GM12891 (cell line): Measurements from ENCODE around the gene PANK4.

ENCODE experiments used
- DNase-seq: peaks from one replicate; pipeline ENCODE4 v3.0.0; 2011; ENCODE audit warnings: low spot score; ENCODE audit not compliant: insufficient read length
- FAIRE-seq: peaks from 2 replicates; lab custom pipeline; 2011; peaks lifted over from hg19 to GRCh38; lab: Jason Lieb, UNC
- PAX5 ChIP-seq: IDR thresholded peaks from 2 replicates; pipeline ENCODE4 v1.6.1; 2011; ENCODE audit warnings: low read length, moderate library complexity, mild to moderate bottlenecking; ENCODE audit not compliant: insufficient read depth, severe bottlenecking
- POLR2A ChIP-seq: IDR thresholded peaks from 2 replicates; pipeline ENCODE4 v1.6.1; 2011; ENCODE audit warnings: low read depth, low read length, control low read depth
- POLR2AphosphoS5 ChIP-seq: IDR thresholded peaks from 2 replicates; pipeline ENCODE4 v1.6.1; 2011; ENCODE audit warnings: low read depth, low read length, control low read depth
- POU2F2 ChIP-seq: IDR thresholded peaks from 2 replicates; pipeline ENCODE4 v1.6.1; 2011; ENCODE audit warnings: low read depth, mild to moderate bottlenecking, control low read depth, low read length, moderate library complexity
- SPI1 ChIP-seq: IDR thresholded peaks from 2 replicates; pipeline ENCODE4 v1.6.1; 2011; ENCODE audit warnings: low read depth, low read length, control low read depth
- TAF1 ChIP-seq: IDR thresholded peaks from 2 replicates; pipeline ENCODE4 v1.6.1; 2011; ENCODE audit warnings: low read depth, low read length, control low read depth

PANK4 gene

GRCh38 chr1:2513939-2514652 is 12.3 kb downstream of the PANK4 start:
- DNase-seq: no peak
- no peak for TF ChIP-seq POLR2A
- TF ChIP-seq SPI1: no peak
- no peak for TF ChIP-seq POLR2AphosphoS5
- no peak for TF ChIP-seq POU2F2
- TF ChIP-seq PAX5: no peak
- TF ChIP-seq TAF1: no peak
- FAIRE-seq: no peak

DNA sequence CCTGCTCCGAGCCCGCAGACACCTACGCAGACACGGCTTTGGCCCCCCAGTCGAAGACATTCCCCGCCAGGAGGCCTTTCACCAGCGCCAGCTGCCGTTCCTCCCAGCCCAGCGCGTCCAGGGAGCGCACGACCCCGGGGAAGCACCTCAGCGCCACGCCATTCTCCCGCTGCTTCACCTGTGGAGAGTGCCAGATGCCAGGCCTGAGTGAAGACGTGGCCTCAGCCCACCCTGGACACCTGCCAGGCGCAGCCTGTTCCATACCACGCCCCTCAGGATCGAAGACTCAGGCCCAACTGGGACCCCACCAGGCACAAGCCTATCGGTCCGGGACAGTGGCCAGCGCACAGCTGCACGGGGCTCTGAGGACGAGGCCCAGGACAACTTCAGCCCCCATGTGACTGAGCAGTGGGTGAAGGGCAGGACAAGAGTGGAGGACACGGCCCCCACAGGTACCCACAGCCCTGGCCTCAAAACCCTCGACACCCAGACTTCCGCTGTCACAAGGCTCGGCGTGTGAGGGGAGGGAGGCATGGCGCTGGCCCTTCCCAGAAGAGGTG is 13.5 kb downstream of the PANK4 start:
- FAIRE-seq: no peak
- TF ChIP-seq TAF1: no peak
- no peak for TF ChIP-seq POU2F2
- no peak for TF ChIP-seq POLR2A
- no peak for TF ChIP-seq POLR2AphosphoS5
- TF ChIP-seq PAX5: no peak
- no peak for TF ChIP-seq SPI1
- no peak for DNase-seq

DNA sequence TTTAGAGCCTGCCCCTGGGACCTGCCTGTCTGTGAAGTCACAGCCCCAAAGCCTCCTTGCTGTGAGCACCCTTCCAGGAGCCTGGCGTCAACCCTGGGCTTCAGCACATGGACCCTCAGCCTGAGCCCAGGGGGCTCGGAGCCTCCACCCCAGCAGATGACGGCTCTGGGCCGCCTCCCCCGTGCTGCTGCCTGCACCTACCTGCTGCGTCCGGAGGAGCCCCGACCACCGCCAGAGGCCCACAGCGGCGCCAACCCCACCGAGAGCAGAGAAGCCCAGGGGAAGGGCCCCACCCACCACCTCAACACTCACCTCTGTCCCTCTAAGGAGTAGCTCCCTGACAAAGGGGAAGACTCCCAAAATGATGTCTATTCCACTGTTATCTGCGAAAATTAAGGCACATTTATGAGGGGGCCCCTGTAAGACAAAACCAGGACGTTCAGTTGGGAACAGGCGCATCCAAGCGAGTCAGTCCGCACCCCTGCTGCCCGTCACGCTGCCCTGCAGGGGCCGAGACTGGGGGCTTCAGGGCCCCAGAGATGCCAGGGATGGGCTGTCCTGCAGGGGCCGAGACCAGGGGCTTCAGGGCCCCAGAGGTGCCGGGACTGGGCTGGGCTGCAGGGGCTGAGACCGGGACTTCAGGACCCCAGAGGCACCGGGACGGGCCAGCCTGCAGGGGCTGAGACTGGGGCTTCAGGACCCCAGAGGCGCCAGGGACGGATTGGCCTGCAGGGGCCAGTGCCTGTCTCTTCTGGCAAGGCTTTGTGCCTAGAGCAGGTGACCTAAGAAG is 15.8 kb downstream of the PANK4 start:
- DNase-seq (no peak), FAIRE-seq (no peak)
- TF ChIP-seq POLR2A: no peak
- TF ChIP-seq SPI1: no peak
- no peak for TF ChIP-seq TAF1
- no peak for TF ChIP-seq POU2F2
- no peak for TF ChIP-seq POLR2AphosphoS5
- TF ChIP-seq PAX5: no peak

GRCh38 chr1:2509589-2509988 is 16.8 kb downstream of the PANK4 start:
- no peak for DNase-seq
- FAIRE-seq: no peak
- no peak for TF ChIP-seq TAF1
- no peak for TF ChIP-seq POU2F2
- no peak for TF ChIP-seq POLR2AphosphoS5
- TF ChIP-seq SPI1: no peak
- no peak for TF ChIP-seq PAX5
- no peak for TF ChIP-seq POLR2A

- FAIRE-seq: no peak
- no peak for TF ChIP-seq SPI1
- TF ChIP-seq TAF1: no peak
- no peak for TF ChIP-seq POLR2AphosphoS5
- no peak for TF ChIP-seq PAX5
- TF ChIP-seq POLR2A: no peak
- no peak for TF ChIP-seq POU2F2
- DNase-seq: no peak
These were observed 17.6 kb downstream of the PANK4 start for GRCh38 chr1:2508751-2509150.

GRCh38 chr1:2508180-2508579 is 18.2 kb downstream of the PANK4 start:
- TF ChIP-seq POLR2AphosphoS5: no peak
- TF ChIP-seq TAF1: no peak
- TF ChIP-seq SPI1: no peak
- FAIRE-seq: no peak
- DNase-seq: no peak

- FAIRE-seq: no peak
- DNase-seq: no peak
- no peak for TF ChIP-seq POU2F2
- TF ChIP-seq POLR2AphosphoS5: no peak
- TF ChIP-seq POLR2A: no peak
- no peak for TF ChIP-seq PAX5
- no peak for TF ChIP-seq TAF1
- no peak for TF ChIP-seq SPI1
These were observed 18.6 kb downstream of the PANK4 start for GRCh38 chr1:2507744-2508155.

DNA sequence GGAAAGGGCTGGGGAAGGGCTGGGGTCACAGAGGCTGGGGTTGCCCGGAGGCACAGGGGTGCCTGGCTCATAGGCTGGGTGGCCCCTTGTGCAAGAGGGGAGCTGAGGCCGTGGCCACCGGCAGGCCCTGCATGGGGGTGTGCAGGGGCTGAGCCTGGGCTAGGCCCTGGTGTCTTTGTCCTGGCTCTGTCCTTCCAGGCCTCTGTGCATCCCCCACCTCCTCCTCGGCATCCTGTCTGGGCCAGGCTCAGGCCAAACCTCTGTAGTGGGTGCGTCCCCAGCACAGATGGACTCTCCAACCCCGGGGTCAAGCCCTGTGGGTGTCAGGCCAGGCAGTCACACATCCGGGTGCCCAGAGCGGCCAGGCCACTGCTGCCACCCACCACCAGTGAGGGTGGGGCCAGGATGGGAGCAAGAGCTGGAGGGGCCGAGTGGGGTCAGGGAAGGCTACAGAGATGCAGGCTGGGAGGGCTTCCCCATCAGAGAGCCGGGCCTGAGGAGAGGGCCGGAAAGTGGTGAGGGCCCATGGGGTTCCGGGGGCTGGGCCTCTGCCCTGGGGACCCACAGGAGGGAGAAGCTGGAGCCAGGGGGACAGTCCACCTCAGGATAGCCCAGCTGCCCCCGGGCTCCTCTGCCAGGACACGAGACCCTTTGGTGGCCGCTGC is 19.4 kb downstream of the PANK4 start:
- no peak for FAIRE-seq
- TF ChIP-seq POLR2AphosphoS5 (no peak; the same call in 1 of the 2 replicates), POU2F2 (no peak), TAF1 (no peak), POLR2A (no peak), PAX5 (no peak), SPI1 (no peak)
- DNase-seq: no peak
